Measurements from ENCODE around the gene RALY. TPM values are rescaled to one million over a fixed set of nuclear protein-coding genes. Genes with fewer than 3 reads are reported as not detected.

RALY gene
- total RNA-seq, 1 experiment from 2014 or later = 185 TPM

DNA sequence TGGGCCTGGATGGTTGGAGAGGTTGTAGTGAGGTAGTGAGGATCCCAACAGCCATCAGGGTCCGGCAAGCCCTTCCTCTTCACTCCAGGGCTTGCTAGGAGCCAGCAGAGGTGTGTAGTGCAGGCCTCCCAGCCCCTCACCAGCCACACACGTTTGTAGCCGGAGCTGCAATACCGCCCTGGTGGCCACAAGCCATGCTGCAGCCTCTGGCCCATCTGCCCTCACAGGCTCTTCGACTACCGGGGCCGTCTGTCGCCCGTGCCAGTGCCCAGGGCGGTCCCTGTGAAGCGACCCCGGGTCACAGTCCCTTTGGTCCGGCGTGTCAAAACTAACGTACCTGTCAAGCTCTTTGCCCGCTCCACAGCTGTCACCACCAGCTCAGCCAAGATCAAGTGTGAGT lies 81.9 kb downstream of the RALY start:
- intact Hi-C loops (cut with micrococcal nuclease; ENCODE audit: unreplicated experiment) = no loop called here
- Histone ChIP-seq H3K4me3 (ENCODE audit: low read depth, low read length, poor library complexity, severe bottlenecking) (no peak overlapping the region), H3K36me3 (ENCODE audit: insufficient read depth, low read length, poor library complexity, severe bottlenecking) (peaks cover 28% of the 10 kb centered on the region), H3K27ac (ENCODE audit: low read depth, low read length, poor library complexity, severe bottlenecking) (no peak overlapping the region), H3K4me1 (ENCODE audit: insufficient read depth, low read length, poor library complexity, severe bottlenecking) (peaks cover 4% of the 10 kb centered on the region), H3K9me3 (ENCODE audit: low read depth, low read length, poor library complexity, severe bottlenecking) (no peaks in the 10 kb centered on the region), H3K27me3 (replicated peaks; ENCODE audit: insufficient read depth, low read depth, low read length, poor library complexity) (no peaks in the 10 kb centered on the region)
- no peak for TF ChIP-seq EZH2 (IDR thresholded peaks at IDR 0.05; ENCODE audit: borderline replicate concordance, low read depth, low read length, poor library complexity, severe bottlenecking)
- POLR2A ChIA-PET (ENCODE audit: low non-redundant PET) = no interaction called here
- CTCF ChIA-PET = no interaction called here
- no peak for DNase-seq (ENCODE audit: low spot score)
- BruUV-seq (replicated peaks) = no TSS peak

GRCh38 chr20:34076952-34077351 lies 83.2 kb downstream of the RALY start:
- Histone ChIP-seq H3K36me3 (ENCODE audit: insufficient read depth, low read length, poor library complexity, severe bottlenecking) (peaks cover 31% of the 10 kb centered on the region), H3K27me3 (replicated peaks; ENCODE audit: insufficient read depth, low read depth, low read length, poor library complexity) (no peaks in the 10 kb centered on the region), H3K4me1 (ENCODE audit: insufficient read depth, low read length, poor library complexity, severe bottlenecking) (peaks cover 2% of the 10 kb centered on the region), H3K9me3 (ENCODE audit: low read depth, low read length, poor library complexity, severe bottlenecking) (no peaks in the 10 kb centered on the region), H3K4me3 (ENCODE audit: low read depth, low read length, poor library complexity, severe bottlenecking) (no peak overlapping the region), H3K27ac (ENCODE audit: low read depth, low read length, poor library complexity, severe bottlenecking) (no peak overlapping the region)
- CTCF ChIA-PET = no interaction called here
- no peak for TF ChIP-seq EZH2 (IDR thresholded peaks at IDR 0.05; ENCODE audit: borderline replicate concordance, low read depth, low read length, poor library complexity, severe bottlenecking)
- TF ChIP-seq, protein P1, sequence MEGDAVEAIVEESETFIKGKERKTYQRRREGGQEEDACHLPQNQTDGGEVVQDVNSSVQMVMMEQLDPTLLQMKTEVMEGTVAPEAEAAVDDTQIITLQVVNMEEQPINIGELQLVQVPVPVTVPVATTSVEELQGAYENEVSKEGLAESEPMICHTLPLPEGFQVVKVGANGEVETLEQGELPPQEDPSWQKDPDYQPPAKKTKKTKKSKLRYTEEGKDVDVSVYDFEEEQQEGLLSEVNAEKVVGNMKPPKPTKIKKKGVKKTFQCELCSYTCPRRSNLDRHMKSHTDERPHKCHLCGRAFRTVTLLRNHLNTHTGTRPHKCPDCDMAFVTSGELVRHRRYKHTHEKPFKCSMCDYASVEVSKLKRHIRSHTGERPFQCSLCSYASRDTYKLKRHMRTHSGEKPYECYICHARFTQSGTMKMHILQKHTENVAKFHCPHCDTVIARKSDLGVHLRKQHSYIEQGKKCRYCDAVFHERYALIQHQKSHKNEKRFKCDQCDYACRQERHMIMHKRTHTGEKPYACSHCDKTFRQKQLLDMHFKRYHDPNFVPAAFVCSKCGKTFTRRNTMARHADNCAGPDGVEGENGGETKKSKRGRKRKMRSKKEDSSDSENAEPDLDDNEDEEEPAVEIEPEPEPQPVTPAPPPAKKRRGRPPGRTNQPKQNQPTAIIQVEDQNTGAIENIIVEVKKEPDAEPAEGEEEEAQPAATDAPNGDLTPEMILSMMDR (conservative IDR thresholded peaks at IDR 0.05; ENCODE audit: low read depth, low read length) = no peak
- no peak for DNase-seq (ENCODE audit: low spot score)
- BruUV-seq (replicated peaks) = no TSS peak
- intact Hi-C loops (cut with micrococcal nuclease; ENCODE audit: unreplicated experiment) = no loop called here
- POLR2A ChIA-PET (ENCODE audit: low non-redundant PET) = no interaction called here

DNA sequence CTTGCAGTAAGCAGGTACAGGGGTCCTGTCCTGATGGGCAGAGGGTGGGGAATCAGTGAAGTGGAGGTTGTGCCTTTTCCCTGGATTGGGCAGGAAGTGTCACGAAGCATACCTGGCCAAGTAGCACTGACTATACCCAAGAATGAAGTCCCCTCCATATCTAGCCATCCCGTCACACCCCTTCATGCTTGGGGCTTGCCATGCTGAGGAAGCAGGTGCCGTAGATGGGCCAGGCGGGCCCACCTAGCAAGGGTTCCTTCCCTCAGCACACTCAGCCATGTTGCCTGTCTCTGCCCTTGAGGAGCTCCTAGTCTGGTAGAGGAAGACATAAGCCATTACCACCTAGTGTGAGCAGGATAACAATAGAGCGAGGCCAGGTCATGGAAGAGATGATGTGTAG lies 84.8 kb downstream of the RALY start:
- intact Hi-C loops (cut with micrococcal nuclease; ENCODE audit: unreplicated experiment) = no loop called here
- no TSS peak for BruUV-seq (replicated peaks)
- H3K27me3 ChIP-seq (replicated peaks; ENCODE audit: insufficient read depth, low read depth, low read length, poor library complexity) = no peaks in the 10 kb centered on the region
- H3K27ac ChIP-seq (ENCODE audit: low read depth, low read length, poor library complexity, severe bottlenecking) = no peak overlapping the region
- H3K9me3 ChIP-seq (ENCODE audit: low read depth, low read length, poor library complexity, severe bottlenecking) = no peaks in the 10 kb centered on the region
- no peak for DNase-seq (ENCODE audit: low spot score)
- TF ChIP-seq, protein P1 (conservative IDR thresholded peaks at IDR 0.05; ENCODE audit: low read depth, low read length) = no peak
- TF ChIP-seq EZH2 (IDR thresholded peaks at IDR 0.05; ENCODE audit: borderline replicate concordance, low read depth, low read length, poor library complexity, severe bottlenecking) = no peak
- ChIA-PET CTCF (no interaction called here), POLR2A (ENCODE audit: low non-redundant PET) (no interaction called here)
- no peak overlapping the region for H3K4me3 ChIP-seq (ENCODE audit: low read depth, low read length, poor library complexity, severe bottlenecking)
- peaks cover 18% of the 10 kb centered on the region for H3K4me1 ChIP-seq (ENCODE audit: insufficient read depth, low read length, poor library complexity, severe bottlenecking)
- peaks cover 27% of the 10 kb centered on the region for H3K36me3 ChIP-seq (ENCODE audit: insufficient read depth, low read length, poor library complexity, severe bottlenecking)

DNA sequence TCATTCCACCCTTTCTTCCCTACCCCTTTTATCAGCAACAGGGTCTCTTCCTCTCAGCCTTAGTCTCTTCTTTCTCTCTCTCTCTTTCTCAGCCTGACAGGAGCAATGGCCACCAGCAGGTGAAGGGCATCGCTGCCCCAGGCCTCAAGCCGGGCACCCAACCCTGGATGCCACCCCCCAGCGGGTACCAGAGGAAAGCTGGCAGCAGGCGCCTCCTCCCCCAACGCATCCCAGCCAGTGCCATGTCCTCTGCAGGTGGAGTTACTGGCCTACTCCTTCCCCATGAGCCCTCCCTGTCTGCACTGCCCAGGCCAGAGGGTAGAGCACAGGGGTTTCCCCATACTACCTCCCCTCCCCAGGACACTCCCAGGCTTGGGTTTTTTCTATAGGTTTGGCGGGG lies 86.1 kb downstream of the RALY start:
- H3K36me3 ChIP-seq (ENCODE audit: insufficient read depth, low read length, poor library complexity, severe bottlenecking) = peaks cover 29% of the 10 kb centered on the region
- no peak for DNase-seq (ENCODE audit: low spot score)
- intact Hi-C loops (cut with micrococcal nuclease; ENCODE audit: unreplicated experiment) = no loop called here
- TF ChIP-seq, protein P1 (conservative IDR thresholded peaks at IDR 0.05; ENCODE audit: low read depth, low read length) = no peak
- TF ChIP-seq EZH2 (IDR thresholded peaks at IDR 0.05; ENCODE audit: borderline replicate concordance, low read depth, low read length, poor library complexity, severe bottlenecking) = no peak
- no peaks in the 10 kb centered on the region for H3K27me3 ChIP-seq (replicated peaks; ENCODE audit: insufficient read depth, low read depth, low read length, poor library complexity)
- H3K27ac ChIP-seq (ENCODE audit: low read depth, low read length, poor library complexity, severe bottlenecking) = no peak overlapping the region
- no TSS peak for BruUV-seq (replicated peaks)
- H3K4me1 ChIP-seq (ENCODE audit: insufficient read depth, low read length, poor library complexity, severe bottlenecking) = peaks cover 31% of the 10 kb centered on the region
- ChIA-PET POLR2A (ENCODE audit: low non-redundant PET) (no interaction called here), CTCF (no interaction called here)
- H3K9me3 ChIP-seq (ENCODE audit: low read depth, low read length, poor library complexity, severe bottlenecking) = no peaks in the 10 kb centered on the region
- no peak overlapping the region for H3K4me3 ChIP-seq (ENCODE audit: low read depth, low read length, poor library complexity, severe bottlenecking)
